ENCODE results near the gene RYR3. TPM values are rescaled to one million over a fixed set of nuclear protein-coding genes. Genes with fewer than 3 reads are reported as not detected.

RYR3 gene
- total and polyA plus RNA-seq, 2 of the 13 experiments (the other 11 are each of a cell fraction or from before 2014, with no cell fraction given) = not detected

- POLR2A ChIA-PET = no interaction called here
- in situ Hi-C loops (cut with HindIII; ENCODE audit: extremely low pct_ligation_motif_present, low pct_unique_long_range_greater_than_20kb) (no loop called here), intact Hi-C loops (cut with micrococcal nuclease; ENCODE audit: unreplicated experiment) (no loop called here)
- ATAC-seq = no peak
- CTCF ChIA-PET (ENCODE audit: low intra/inter-chr PET ratio, low total read pairs) = no interaction called here
- FAIRE-seq = no peak
- Histone ChIP-seq H3K27ac (ENCODE audit: extremely low read length, insufficient read depth, low read length) (no peak overlapping the region), H3K4me2 (ENCODE audit: low read depth, low read length) (no peak overlapping the region), H3K9me3 (ENCODE audit: low read length) (no peaks in the 10 kb centered on the region), H3K27me3 (ENCODE audit: control insufficient read depth in 1 of 2, insufficient read depth in 2 of 2, low read length in 2 of 2) (no peaks in the 10 kb centered on the region; a peak in 2 of 5 replicates), H3K9ac (ENCODE audit: insufficient read depth, low read depth, low read length) (no peak overlapping the region), H3K36me3 (replicated peaks in 1 of 2; ENCODE audit: control insufficient read depth in 1 of 2, insufficient read depth in 2 of 2, low read length in 2 of 2) (no peaks in the 10 kb centered on the region), H3K4me1 (ENCODE audit: insufficient read depth, low read length) (no peaks in the 10 kb centered on the region), H3K79me2 (ENCODE audit: insufficient read depth, low read length) (no peaks in the 10 kb centered on the region), H4K20me1 (ENCODE audit: insufficient read depth, low read length) (no peaks in the 10 kb centered on the region), H2AFZ (ENCODE audit: low read length) (no peak overlapping the region), H3K4me3 (replicated peaks in 1 of 3; ENCODE audit: insufficient read depth in 1 of 3, low read depth in 2 of 3, low read length in 3 of 3) (no peak overlapping the region)
- BruUV-seq (replicated peaks) = no TSS peak
- 54% methylated on average over 8 of the region's 8 CpGs for WGBS (ENCODE audit: low lambda C conversion rate)
- no peak for DNase-seq (ENCODE audit: low spot score)
- TF ChIP-seq ZNF790 (CRISPR knock-in tag; IDR thresholded peaks at IDR 0.05; ENCODE audit: borderline replicate concordance) = no peak
- TF ChIP-seq ZNF556 (CRISPR knock-in tag; IDR thresholded peaks at IDR 0.05; ENCODE audit: borderline replicate concordance) = no peak
- TF ChIP-seq NR2F2 (IDR thresholded peaks at IDR 0.05; ENCODE audit: borderline replicate concordance, low read depth) = no peak
- no peak for TF ChIP-seq KDM4B (CRISPR knock-in tag; IDR thresholded peaks at IDR 0.05)
- no peak for TF ChIP-seq ZNF547 (CRISPR knock-in tag; IDR thresholded peaks at IDR 0.05)
- TF ChIP-seq AHDC1 (CRISPR knock-in tag; IDR thresholded peaks at IDR 0.05; ENCODE audit: borderline replicate concordance) = no peak
- no peak for TF ChIP-seq CBX5 (CRISPR knock-in tag; IDR thresholded peaks at IDR 0.05; ENCODE audit: borderline replicate concordance)
- TF ChIP-seq POGZ (CRISPR knock-in tag; IDR thresholded peaks at IDR 0.05) = no peak
- TF ChIP-seq ZNF670 (CRISPR knock-in tag; IDR thresholded peaks at IDR 0.05; ENCODE audit: borderline replicate concordance) = no peak
- TF ChIP-seq MYNN (CRISPR knock-in tag; IDR thresholded peaks at IDR 0.05; ENCODE audit: low read depth) = no peak
- no peak for TF ChIP-seq ZBTB7B (CRISPR knock-in tag; IDR thresholded peaks at IDR 0.05)
- TF ChIP-seq ZNF512B (CRISPR knock-in tag; IDR thresholded peaks at IDR 0.05; ENCODE audit: borderline replicate concordance) = no peak
- TF ChIP-seq PCBP1 (IDR thresholded peaks at IDR 0.05; ENCODE audit: borderline replicate concordance, low read depth, low read length) = no peak
- no peak for TF ChIP-seq MED13 (CRISPR knock-in tag; IDR thresholded peaks at IDR 0.05)
- TF ChIP-seq SAFB2 (CRISPR knock-in tag; IDR thresholded peaks at IDR 0.05; ENCODE audit: borderline replicate concordance, low read depth) = no peak
- no peak for TF ChIP-seq RFXAP (CRISPR knock-in tag; IDR thresholded peaks at IDR 0.05; ENCODE audit: borderline replicate concordance)
- no peak for TF ChIP-seq FOXA3 (CRISPR knock-in tag; IDR thresholded peaks at IDR 0.05)
- no peak for TF ChIP-seq CENPBD1 (CRISPR knock-in tag; IDR thresholded peaks at IDR 0.05; ENCODE audit: borderline replicate concordance, low read depth)
Measured at GRCh38 chr15:33825453-33825852, 514.7 kb downstream of the RYR3 start.

Measured in HepG2 (cell line).